Fibroblast of mammary gland (primary cell): ENCODE results near the gene CIT.

ENCODE experiments used
- DNase-seq: peaks from one replicate; pipeline ENCODE4 v3.0.0-alpha.2; 2010; ENCODE audit warnings: low read depth
- H3K4me3 ChIP-seq: 2 replicates; pipeline ENCODE4 v1.5.1; 2011; ENCODE audit warnings: low read depth, mild to moderate bottlenecking, low read length, moderate library complexity; ENCODE audit not compliant: control insufficient read depth
- TF ChIP-seq, protein P1 (sequence below): conservative IDR thresholded peaks from 2 replicates; pipeline ENCODE4 v1.5.1; 2011; ENCODE audit warnings: low read depth, low read length, inconsistent platforms; ENCODE audit not compliant: control insufficient read depth, insufficient read depth

Gene CIT

GRCh38 chr12:119727600-119728443 is 149.3 kb downstream of the CIT start:
- TF ChIP-seq, protein P1, sequence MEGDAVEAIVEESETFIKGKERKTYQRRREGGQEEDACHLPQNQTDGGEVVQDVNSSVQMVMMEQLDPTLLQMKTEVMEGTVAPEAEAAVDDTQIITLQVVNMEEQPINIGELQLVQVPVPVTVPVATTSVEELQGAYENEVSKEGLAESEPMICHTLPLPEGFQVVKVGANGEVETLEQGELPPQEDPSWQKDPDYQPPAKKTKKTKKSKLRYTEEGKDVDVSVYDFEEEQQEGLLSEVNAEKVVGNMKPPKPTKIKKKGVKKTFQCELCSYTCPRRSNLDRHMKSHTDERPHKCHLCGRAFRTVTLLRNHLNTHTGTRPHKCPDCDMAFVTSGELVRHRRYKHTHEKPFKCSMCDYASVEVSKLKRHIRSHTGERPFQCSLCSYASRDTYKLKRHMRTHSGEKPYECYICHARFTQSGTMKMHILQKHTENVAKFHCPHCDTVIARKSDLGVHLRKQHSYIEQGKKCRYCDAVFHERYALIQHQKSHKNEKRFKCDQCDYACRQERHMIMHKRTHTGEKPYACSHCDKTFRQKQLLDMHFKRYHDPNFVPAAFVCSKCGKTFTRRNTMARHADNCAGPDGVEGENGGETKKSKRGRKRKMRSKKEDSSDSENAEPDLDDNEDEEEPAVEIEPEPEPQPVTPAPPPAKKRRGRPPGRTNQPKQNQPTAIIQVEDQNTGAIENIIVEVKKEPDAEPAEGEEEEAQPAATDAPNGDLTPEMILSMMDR: no peak
- DNase-seq: peak; percentile 4

GRCh38 chr12:119725523-119725922 is 151.6 kb downstream of the CIT start:
- TF ChIP-seq, protein P1: no peak
- DNase-seq: peak; percentile 45
- H3K4me3 ChIP-seq: no peak overlapping the region

More at GRCh38 chr12:119727600-119728443, 149.3 kb downstream of the CIT start:
- no peak overlapping the region for H3K4me3 ChIP-seq

DNA sequence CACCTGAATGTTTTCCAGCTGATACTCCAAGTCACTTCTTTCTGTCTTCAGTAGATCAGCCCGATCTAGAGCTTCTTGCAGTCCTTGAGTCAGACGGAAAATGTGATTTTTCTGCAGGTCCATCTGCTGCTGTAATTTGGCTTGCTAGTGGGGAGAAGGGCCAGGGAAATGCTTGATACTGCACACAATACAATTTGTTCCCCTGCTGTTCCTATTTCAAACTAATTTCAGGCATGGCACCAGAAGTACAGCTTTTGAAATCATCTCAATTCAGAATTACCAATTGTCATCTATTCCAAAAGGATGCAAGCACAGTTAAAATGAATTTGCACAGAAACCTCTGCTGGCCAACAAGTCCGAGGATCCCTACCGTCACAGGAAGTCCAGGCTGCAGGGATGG is 155.8 kb downstream of the CIT start:
- no peak for DNase-seq
- no peak overlapping the region for H3K4me3 ChIP-seq
- TF ChIP-seq, protein P1: no peak

- H3K4me3 ChIP-seq: no peak overlapping the region
- no peak for DNase-seq
- TF ChIP-seq, protein P1: no peak
Measured at GRCh38 chr12:119720349-119720748, 156.8 kb downstream of the CIT start.

- H3K4me3 ChIP-seq: no peak overlapping the region
- TF ChIP-seq, protein P1: no peak
Measured at GRCh38 chr12:119718141-119718540, 159.0 kb downstream of the CIT start.

DNA sequence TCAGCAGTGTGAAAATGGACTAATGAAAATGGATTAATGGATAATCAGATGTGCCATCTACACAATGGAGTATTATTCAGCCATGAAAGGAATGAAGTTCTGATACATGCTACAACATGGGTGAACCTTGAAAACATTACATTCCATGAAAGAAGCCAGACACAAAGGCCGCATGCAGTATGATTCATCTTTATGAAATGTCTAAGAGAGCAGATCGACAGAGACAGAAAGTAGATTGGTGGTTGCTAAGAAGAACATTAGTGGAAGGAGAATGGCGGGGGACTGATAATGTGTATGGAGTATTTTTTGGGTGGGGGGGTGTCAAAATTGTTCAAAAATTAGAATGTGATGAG is 161.9 kb downstream of the CIT start:
- DNase-seq: no peak
- no peak overlapping the region for H3K4me3 ChIP-seq
- TF ChIP-seq, protein P1: no peak

More at GRCh38 chr12:119718141-119718540, 159.0 kb downstream of the CIT start:
- no peak for DNase-seq

- TF ChIP-seq, protein P1: no peak
- DNase-seq: no peak
- no peak overlapping the region for H3K4me3 ChIP-seq
Measured at GRCh38 chr12:119714614-119715267, 162.4 kb downstream of the CIT start.
